ENCODE measurements around the gene RBAK. TPM values are rescaled to one million over a fixed set of nuclear protein-coding genes. Genes with fewer than 3 reads are reported as not detected.

Gene RBAK
- total and polyA plus RNA-seq, 2 experiments from 2014 or later, result 7.7 to 18.6 TPM

DNA sequence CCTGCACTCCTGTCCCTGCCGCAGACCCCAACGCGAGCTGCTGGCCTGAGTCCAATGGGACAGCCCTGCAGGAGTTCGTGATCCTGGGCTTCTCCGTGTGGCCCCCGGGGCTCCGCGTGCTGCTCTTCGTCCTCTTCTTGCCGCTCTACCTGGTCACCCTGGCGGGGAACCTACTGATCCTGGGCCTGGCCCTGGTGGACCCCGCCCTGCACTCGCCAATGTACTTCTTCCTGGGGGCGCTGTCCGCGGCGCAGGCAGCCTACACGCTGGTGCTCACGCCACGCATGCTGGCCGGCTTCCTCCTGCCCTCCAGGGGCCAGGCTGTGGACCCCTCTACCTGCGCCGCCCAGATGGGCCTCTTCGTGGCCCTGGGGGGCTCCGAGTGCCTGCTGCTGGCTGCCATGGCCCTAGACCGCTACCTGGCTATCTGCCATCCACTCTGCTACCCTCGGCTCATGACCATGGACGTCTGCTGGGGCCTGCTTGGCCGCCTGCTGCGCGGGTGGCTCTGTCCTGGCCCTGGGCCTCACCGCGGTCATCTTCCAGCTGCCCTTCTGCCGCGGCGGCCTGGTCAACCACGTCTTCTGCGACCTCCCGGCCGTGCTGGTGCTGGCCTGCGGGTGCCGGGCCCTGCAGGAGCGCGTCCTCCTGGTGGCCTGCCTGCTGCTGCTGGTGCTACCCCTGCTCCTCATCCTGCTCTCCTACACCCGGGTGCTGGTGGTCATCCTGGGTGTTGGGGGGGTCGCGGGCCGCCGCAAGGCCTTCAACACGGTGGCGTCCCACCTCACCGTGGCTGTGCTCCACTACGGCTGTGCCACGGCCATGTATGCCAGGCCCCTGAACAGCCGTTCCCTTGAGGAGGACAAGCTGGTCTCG, 71.7 kb downstream of the RBAK start:
- no peak for TF ChIP-seq CTCF (IDR thresholded peaks at IDR 0.05; ENCODE audit: low read depth, low read length)
- no peak overlapping the region for H3K4me3 ChIP-seq
- H3K4me1 ChIP-seq (ENCODE audit: low read depth), result no peaks in the 10 kb centered on the region
- no peaks in the 10 kb centered on the region for H3K27me3 ChIP-seq
- H3K36me3 ChIP-seq, result no peaks in the 10 kb centered on the region
- H3K9me3 ChIP-seq (ENCODE audit: low read depth), result no peaks in the 10 kb centered on the region
- no peak for DNase-seq (ENCODE audit: low read depth in 1 of 2, low spot score in 1 of 2)
- no peak overlapping the region for H3K27ac ChIP-seq

Other genes with a start within 250 kb of the RBAK start
- gene PAPOLB, start 183.8 kb upstream of the RBAK start, total RNA-seq, result 0.28 and 0.39 TPM in 2 replicates
- gene PAPOLB, start 183.8 kb upstream of the RBAK start, polyA plus RNA-seq, result not detected in 2 replicates
- gene RADIL, start 162.1 kb upstream of the RBAK start, total RNA-seq, result 61.2 and 110 TPM in 2 replicates
- 41.6 and 60.6 TPM in 2 replicates for gene RADIL, start 162.1 kb upstream of the RBAK start, polyA plus RNA-seq
- gene MMD2, start 86.7 kb upstream of the RBAK start, total RNA-seq, result not detected in 2 replicates
- gene MMD2, start 86.7 kb upstream of the RBAK start, polyA plus RNA-seq, result not detected in 2 replicates
- gene WIPI2, start 144.4 kb downstream of the RBAK start, total RNA-seq, result 48.5 and 54.8 TPM in 2 replicates
- gene WIPI2, start 144.4 kb downstream of the RBAK start, polyA plus RNA-seq, result 52.0 and 63.7 TPM in 2 replicates
- gene SLC29A4, start 237.1 kb downstream of the RBAK start, total RNA-seq, result 19.5 and 28.3 TPM in 2 replicates
- 14.6 and 26.5 TPM in 2 replicates for gene SLC29A4, start 237.1 kb downstream of the RBAK start, polyA plus RNA-seq

Measured in cardiac muscle cell (in vitro differentiated cells and primary cell).